GM12892 (cell line): ENCODE results near the gene HDAC5.

Experiments used
- POLR2A ChIP-seq: IDR thresholded peaks from 2 replicates; pipeline ENCODE4 v1.6.1; 2011; ENCODE audit warnings: low read depth, low read length, control low read depth
- POLR2AphosphoS5 ChIP-seq: IDR thresholded peaks from 2 replicates; pipeline ENCODE4 v1.6.1; 2011; ENCODE audit warnings: low read depth, low read length, control low read depth

GRCh38 chr17:44061446-44061845 lies 62.0 kb downstream of the HDAC5 start:
- TF ChIP-seq POLR2A (no peak), POLR2AphosphoS5 (no peak)
